ENCODE measurements around the gene TMEM131. TPM values are rescaled to one million over a fixed set of nuclear protein-coding genes. Genes with fewer than 3 reads are reported as not detected.
"Not testable (repeated sequence)": the region's sequence is repeated elsewhere in the genome, so short reads cannot be mapped to it uniquely, and the experiment has no call there.

TMEM131 gene
- total RNA-seq, 1 donor from 2014 or later: 35.3 TPM

GRCh38 chr2:97918818-97919217 is 76.9 kb downstream of the TMEM131 start:
- Mint-ChIP-seq H3K4me1 (ENCODE audit: low read depth, unreplicated experiment) (no peaks in the 10 kb centered on the region), H3K9me3 (ENCODE audit: unreplicated experiment) (peaks cover 14% of the 10 kb centered on the region), H3K27me3 (ENCODE audit: low read depth, unreplicated experiment) (no peaks in the 10 kb centered on the region), H3K36me3 (ENCODE audit: low read depth, unreplicated experiment) (peaks cover 17% of the 10 kb centered on the region), H3K27ac (ENCODE audit: unreplicated experiment) (no peak overlapping the region), H3K4me3 (ENCODE audit: unreplicated experiment) (no peak overlapping the region)
- H4K20me1 ChIP-seq (ENCODE audit: insufficient read depth, low read length): peaks cover 48% of the 10 kb centered on the region
- FAIRE-seq (no peak), DNase-seq (ENCODE audit: low read depth) (no peak)
- H3K4me1 ChIP-seq (ENCODE audit: insufficient read depth, low read length): no peaks in the 10 kb centered on the region
- H3K4me2 ChIP-seq (ENCODE audit: low read length): no peak overlapping the region
- no peak overlapping the region for H3K27ac ChIP-seq (ENCODE audit: low read depth, low read length)
- no peak overlapping the region for H3K4me3 ChIP-seq (ENCODE audit: insufficient read depth, low read depth, low read length)
- H3K79me2 ChIP-seq (ENCODE audit: insufficient read depth, low read length): peaks cover 67% of the 10 kb centered on the region
- H3K9me3 ChIP-seq (ENCODE audit: insufficient read depth, low read depth, low read length): no peaks in the 10 kb centered on the region
- no peaks in the 10 kb centered on the region for H3K27me3 ChIP-seq (ENCODE audit: insufficient read depth, low read length)
- no peak overlapping the region for H2AFZ ChIP-seq (ENCODE audit: low read depth, low read length)
- no peak for TF ChIP-seq CTCF (IDR thresholded peaks at IDR 0.05; ENCODE audit: insufficient read depth, low read depth, low read length)
- TF ChIP-seq EZH2 (IDR thresholded peaks at IDR 0.05; ENCODE audit: insufficient read depth, low read length): no peak
- H3K36me3 ChIP-seq (ENCODE audit: insufficient read depth, low read length): no peaks in the 10 kb centered on the region
- H3K9ac ChIP-seq (ENCODE audit: low read length): no peak overlapping the region

DNA sequence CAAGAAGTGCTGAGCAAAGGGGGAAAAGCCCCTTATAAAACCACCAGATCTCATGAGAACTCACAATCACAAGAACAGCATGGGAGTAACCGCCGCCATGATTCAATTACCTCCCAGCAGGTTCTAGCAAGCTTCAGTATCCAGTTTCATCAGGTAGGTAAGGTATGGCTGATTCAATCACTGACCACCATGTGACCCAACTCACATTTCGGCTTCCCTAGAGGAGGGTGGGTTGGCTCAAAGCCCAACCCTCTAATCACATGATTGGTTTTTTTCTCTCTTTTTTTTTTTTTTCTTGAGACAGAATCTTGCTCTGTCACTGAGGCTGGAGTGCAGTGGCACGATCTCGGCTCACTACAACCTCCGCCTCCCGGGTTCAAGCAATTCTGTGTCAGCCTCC is 78.1 kb downstream of the TMEM131 start:
- DNase-seq (ENCODE audit: low read depth); FAIRE-seq; H3K4me3 ChIP-seq (ENCODE audit: insufficient read depth, low read depth, low read length); H3K27ac ChIP-seq (ENCODE audit: low read depth, low read length); H3K4me1 ChIP-seq (ENCODE audit: insufficient read depth, low read length); H3K27me3 Mint-ChIP-seq (ENCODE audit: low read depth, unreplicated experiment); H3K4me1 Mint-ChIP-seq (ENCODE audit: low read depth, unreplicated experiment); H3K4me3 Mint-ChIP-seq (ENCODE audit: unreplicated experiment); H3K36me3 ChIP-seq (ENCODE audit: insufficient read depth, low read length); H2AFZ ChIP-seq (ENCODE audit: low read depth, low read length); H3K4me2 ChIP-seq (ENCODE audit: low read length); H3K9ac ChIP-seq (ENCODE audit: low read length); H3K27ac Mint-ChIP-seq (ENCODE audit: unreplicated experiment); H3K9me3 ChIP-seq (ENCODE audit: insufficient read depth, low read depth, low read length); H3K27me3 ChIP-seq (ENCODE audit: insufficient read depth, low read length): not testable (repeated sequence)
- Histone ChIP-seq H4K20me1 (ENCODE audit: insufficient read depth, low read length) (peaks cover 51% of the 10 kb centered on the region), H3K79me2 (ENCODE audit: insufficient read depth, low read length) (peaks cover 77% of the 10 kb centered on the region)
- H3K36me3 Mint-ChIP-seq (ENCODE audit: low read depth, unreplicated experiment): peaks cover 16% of the 10 kb centered on the region
- peaks cover 14% of the 10 kb centered on the region for H3K9me3 Mint-ChIP-seq (ENCODE audit: unreplicated experiment)

GRCh38 chr2:97914691-97915213 is 81.0 kb downstream of the TMEM131 start:
- H3K27me3 Mint-ChIP-seq (ENCODE audit: low read depth, unreplicated experiment): no peaks in the 10 kb centered on the region
- H2AFZ ChIP-seq (ENCODE audit: low read depth, low read length): no peak overlapping the region
- H3K4me3 ChIP-seq (ENCODE audit: insufficient read depth, low read depth, low read length): no peak overlapping the region
- no peak overlapping the region for H3K4me2 ChIP-seq (ENCODE audit: low read length)
- H3K9me3 Mint-ChIP-seq (ENCODE audit: unreplicated experiment): peaks cover 6% of the 10 kb centered on the region
- H3K9ac ChIP-seq (ENCODE audit: low read length): no peak overlapping the region
- H4K20me1 ChIP-seq (ENCODE audit: insufficient read depth, low read length): peaks cover 49% of the 10 kb centered on the region
- H3K79me2 ChIP-seq (ENCODE audit: insufficient read depth, low read length): peaks cover 78% of the 10 kb centered on the region
- TF ChIP-seq EZH2 (IDR thresholded peaks at IDR 0.05; ENCODE audit: insufficient read depth, low read length) (no peak), CTCF (IDR thresholded peaks at IDR 0.05; ENCODE audit: insufficient read depth, low read depth, low read length) (no peak)
- H3K4me1 Mint-ChIP-seq (ENCODE audit: low read depth, unreplicated experiment): peaks cover 11% of the 10 kb centered on the region
- no peaks in the 10 kb centered on the region for H3K9me3 ChIP-seq (ENCODE audit: insufficient read depth, low read depth, low read length)
- peaks cover 5% of the 10 kb centered on the region for H3K36me3 ChIP-seq (ENCODE audit: insufficient read depth, low read length)
- no peak overlapping the region for H3K27ac ChIP-seq (ENCODE audit: low read depth, low read length)
- no peak overlapping the region for H3K27ac Mint-ChIP-seq (ENCODE audit: unreplicated experiment)
- H3K36me3 Mint-ChIP-seq (ENCODE audit: low read depth, unreplicated experiment): peaks cover 14% of the 10 kb centered on the region
- no peaks in the 10 kb centered on the region for H3K27me3 ChIP-seq (ENCODE audit: insufficient read depth, low read length)
- DNase-seq (ENCODE audit: low read depth) (no peak), FAIRE-seq (no peak)
- no peak overlapping the region for H3K4me3 Mint-ChIP-seq (ENCODE audit: unreplicated experiment)
- H3K4me1 ChIP-seq (ENCODE audit: insufficient read depth, low read length): no peaks in the 10 kb centered on the region

Measured in astrocyte (in vitro differentiated cells and primary cell).